ENCODE data around the gene SAMD8.
"Not testable (repeated sequence)": the region's sequence is repeated elsewhere in the genome, so short reads cannot be mapped to it uniquely, and the experiment has no call there.

The SAMD8 gene

GRCh38 chr10:75098902-75099673 is 12.4 kb upstream of the SAMD8 start:
- H3K4me1 Mint-ChIP-seq (ENCODE audit: low read depth) = peaks cover 4% of the 10 kb centered on the region
- H3K4me3 Mint-ChIP-seq = no peak overlapping the region
- no peaks in the 10 kb centered on the region for H3K27me3 Mint-ChIP-seq
- no peak overlapping the region for H3K27ac Mint-ChIP-seq
- H3K9me3 Mint-ChIP-seq (ENCODE audit: low read depth) = no peaks in the 10 kb centered on the region
- no peaks in the 10 kb centered on the region for H3K36me3 Mint-ChIP-seq

- no peaks in the 10 kb centered on the region for H3K27me3 Mint-ChIP-seq
- H3K4me3 Mint-ChIP-seq = no peak overlapping the region
- H3K27ac Mint-ChIP-seq = no peak overlapping the region
- H3K36me3 Mint-ChIP-seq = no peaks in the 10 kb centered on the region
- peaks cover 4% of the 10 kb centered on the region for H3K4me1 Mint-ChIP-seq (ENCODE audit: low read depth)
- H3K9me3 Mint-ChIP-seq (ENCODE audit: low read depth) = no peaks in the 10 kb centered on the region
Observed at GRCh38 chr10:75099952-75100763, 11.3 kb upstream of the SAMD8 start.

GRCh38 chr10:75100764-75101291 is 10.6 kb upstream of the SAMD8 start:
- H3K9me3 Mint-ChIP-seq (ENCODE audit: low read depth) = no peaks in the 10 kb centered on the region
- H3K4me1 Mint-ChIP-seq (ENCODE audit: low read depth) = peaks cover 4% of the 10 kb centered on the region
- H3K27ac Mint-ChIP-seq = no peak overlapping the region
- H3K27me3 Mint-ChIP-seq = no peaks in the 10 kb centered on the region
- H3K4me3 Mint-ChIP-seq = no peak overlapping the region
- no peaks in the 10 kb centered on the region for H3K36me3 Mint-ChIP-seq

GRCh38 chr10:75101416-75102251 is 9.8 kb upstream of the SAMD8 start:
- Mint-ChIP-seq H3K27ac (no peak overlapping the region), H3K27me3 (no peaks in the 10 kb centered on the region), H3K9me3 (ENCODE audit: low read depth) (no peaks in the 10 kb centered on the region), H3K4me3 (no peak overlapping the region), H3K4me1 (ENCODE audit: low read depth) (peaks cover 4% of the 10 kb centered on the region), H3K36me3 (no peaks in the 10 kb centered on the region)

GRCh38 chr10:75102830-75103673 is 8.4 kb upstream of the SAMD8 start:
- Mint-ChIP-seq H3K4me3 (no peak overlapping the region), H3K27ac (no peak overlapping the region), H3K9me3 (ENCODE audit: low read depth) (no peaks in the 10 kb centered on the region), H3K27me3 (no peaks in the 10 kb centered on the region), H3K4me1 (ENCODE audit: low read depth) (peaks cover 4% of the 10 kb centered on the region), H3K36me3 (no peaks in the 10 kb centered on the region)

- no peak overlapping the region for H3K4me3 Mint-ChIP-seq
- H3K4me1 Mint-ChIP-seq (ENCODE audit: low read depth) = peaks cover 4% of the 10 kb centered on the region
- H3K27ac Mint-ChIP-seq = no peak overlapping the region
- H3K9me3 Mint-ChIP-seq (ENCODE audit: low read depth) = no peaks in the 10 kb centered on the region
- no peaks in the 10 kb centered on the region for H3K36me3 Mint-ChIP-seq
- H3K27me3 Mint-ChIP-seq = no peaks in the 10 kb centered on the region
Observed at GRCh38 chr10:75103881-75104686, 7.4 kb upstream of the SAMD8 start.

- H3K4me3 Mint-ChIP-seq = no peak overlapping the region
- H3K27me3 Mint-ChIP-seq = no peaks in the 10 kb centered on the region
- no peak overlapping the region for H3K27ac Mint-ChIP-seq
- peaks cover 6% of the 10 kb centered on the region for H3K4me1 Mint-ChIP-seq (ENCODE audit: low read depth)
- H3K9me3 Mint-ChIP-seq (ENCODE audit: low read depth) = no peaks in the 10 kb centered on the region
- no peaks in the 10 kb centered on the region for H3K36me3 Mint-ChIP-seq
Observed at GRCh38 chr10:75104842-75105241, 6.6 kb upstream of the SAMD8 start.

GRCh38 chr10:75105576-75106197 is 5.8 kb upstream of the SAMD8 start:
- H3K9me3 Mint-ChIP-seq (ENCODE audit: low read depth) = no peaks in the 10 kb centered on the region
- H3K36me3 Mint-ChIP-seq = no peaks in the 10 kb centered on the region
- H3K27me3 Mint-ChIP-seq = no peaks in the 10 kb centered on the region
- no peak overlapping the region for H3K27ac Mint-ChIP-seq
- H3K4me1 Mint-ChIP-seq (ENCODE audit: low read depth) = peaks cover 12% of the 10 kb centered on the region
- H3K4me3 Mint-ChIP-seq = no peak overlapping the region

- no peak overlapping the region for H3K27ac Mint-ChIP-seq
- no peak overlapping the region for H3K4me3 Mint-ChIP-seq
- peaks cover 17% of the 10 kb centered on the region for H3K4me1 Mint-ChIP-seq (ENCODE audit: low read depth)
- H3K9me3 Mint-ChIP-seq (ENCODE audit: low read depth) = no peaks in the 10 kb centered on the region
- no peaks in the 10 kb centered on the region for H3K27me3 Mint-ChIP-seq
- no peaks in the 10 kb centered on the region for H3K36me3 Mint-ChIP-seq
Observed at GRCh38 chr10:75106242-75106641, 5.2 kb upstream of the SAMD8 start.

- H3K36me3 Mint-ChIP-seq; H3K27me3 Mint-ChIP-seq; H3K9me3 Mint-ChIP-seq (ENCODE audit: low read depth); H3K4me3 Mint-ChIP-seq; H3K27ac Mint-ChIP-seq: not testable (repeated sequence)
- peaks cover 17% of the 10 kb centered on the region for H3K4me1 Mint-ChIP-seq (ENCODE audit: low read depth)
Observed at GRCh38 chr10:75106891-75107290, 4.6 kb upstream of the SAMD8 start.

- no peaks in the 10 kb centered on the region for H3K36me3 Mint-ChIP-seq
Observed at GRCh38 chr10:75107756-75108683, 3.4 kb upstream of the SAMD8 start.

GRCh38 chr10:75108684-75109458 is 2.6 kb upstream of the SAMD8 start:
- H3K27ac Mint-ChIP-seq = peak overlapping the region; percentile 84
- H3K4me1 Mint-ChIP-seq (ENCODE audit: low read depth) = peaks cover 36% of the 10 kb centered on the region
- H3K9me3 Mint-ChIP-seq (ENCODE audit: low read depth) = no peaks in the 10 kb centered on the region
- H3K36me3 Mint-ChIP-seq = no peaks in the 10 kb centered on the region
- peak overlapping the region; percentile 66 for H3K4me3 Mint-ChIP-seq
- no peaks in the 10 kb centered on the region for H3K27me3 Mint-ChIP-seq

More at GRCh38 chr10:75107756-75108683, 3.4 kb upstream of the SAMD8 start:
- Mint-ChIP-seq H3K27me3 (no peaks in the 10 kb centered on the region), H3K4me3 (no peak overlapping the region), H3K4me1 (ENCODE audit: low read depth) (peaks cover 28% of the 10 kb centered on the region), H3K9me3 (ENCODE audit: low read depth) (no peaks in the 10 kb centered on the region), H3K27ac (no peak overlapping the region)
